Stimulated activated naive CD8-positive, alpha-beta T cell treated with anti-CD3 and anti-CD28 coated beads, Interleukin-15, amount 100 ng/mL, for 72 hours (primary cell): ENCODE measurements around the gene HELZ.
A peak's percentile ranks its signal among the peaks of the same experiment; 100 is the strongest.
"Not testable (repeated sequence)": the region's sequence is repeated elsewhere in the genome, so short reads cannot be mapped to it uniquely, and the experiment has no call there.

ENCODE experiments used
- ATAC-seq: fragments of 150-1000 bp; cut with Tn5 transposase; 2 replicates; pipeline ENCODE4 v1.10.0; 2021; ENCODE audit warnings: mild to moderate bottlenecking, moderate library complexity
- DNase-seq, 2 donors: peaks; one replicate each; pipeline ENCODE4 v3.0.0; 2021 to 2022
- H3K27ac Mint-ChIP-seq, 2 donors: one replicate each; pipeline ENCODE4 v1.8.0; 2022; ENCODE audit warnings: mild to moderate bottlenecking in 2 of 2, mixed read lengths in 2 of 2, moderate library complexity in 2 of 2
- H3K27me3 Mint-ChIP-seq: one replicate; pipeline ENCODE4 v1.8.0; 2022; ENCODE audit warnings: mixed read lengths
- H3K4me1 Mint-ChIP-seq: one replicate; pipeline ENCODE4 v1.8.0; 2022; ENCODE audit warnings: mild to moderate bottlenecking, mixed read lengths
- H3K4me3 Mint-ChIP-seq, 2 donors: one replicate each; pipeline ENCODE4 v1.8.0; 2022; ENCODE audit warnings: mild to moderate bottlenecking in 2 of 2, mixed read lengths in 2 of 2, moderate library complexity in 1 of 2
- H3K9me3 Mint-ChIP-seq, 2 donors: one replicate each; pipeline ENCODE4 v1.8.0; 2022; ENCODE audit warnings: mixed read lengths in 2 of 2

HELZ gene

DNA sequence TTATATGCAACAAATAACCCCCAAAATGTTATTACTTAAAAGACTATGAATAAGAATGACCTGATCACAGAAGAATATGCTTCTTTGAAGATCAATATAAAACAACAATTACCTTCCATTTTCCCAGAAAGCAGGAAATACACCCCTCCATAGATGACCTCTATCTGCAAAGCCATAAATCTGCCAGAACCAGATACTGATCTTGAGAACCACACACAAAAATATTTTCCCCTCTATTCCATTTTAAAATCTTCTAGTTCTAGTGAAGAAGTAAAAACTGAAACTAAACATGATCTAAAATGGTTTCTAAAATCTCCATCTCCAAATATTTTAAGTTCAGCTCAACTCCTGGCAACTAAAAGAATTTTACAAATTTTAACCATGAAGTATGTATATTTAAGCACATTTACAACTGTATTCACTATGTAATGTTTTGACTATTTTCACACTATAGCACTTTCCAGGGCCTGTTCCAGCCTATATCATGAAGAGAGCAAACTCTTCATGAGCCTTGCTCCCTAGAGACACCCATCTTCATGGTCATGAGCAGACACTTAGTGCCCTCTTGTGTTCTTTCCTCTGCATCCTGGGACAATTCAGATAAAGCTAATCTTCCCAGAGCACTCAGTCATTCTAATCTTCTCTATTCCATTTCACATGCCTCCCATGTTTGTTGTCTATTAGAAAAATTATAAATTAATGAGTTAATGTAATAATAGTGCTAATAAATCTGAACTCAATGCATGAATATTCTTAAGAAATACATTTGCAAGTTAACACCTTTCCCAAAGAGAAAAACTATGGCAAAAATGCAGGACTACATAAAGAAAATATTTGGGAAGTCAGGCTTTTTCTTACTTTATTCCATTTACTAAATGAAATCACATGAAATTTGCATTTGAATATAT is 87.0 kb downstream of the HELZ start:
- no peak overlapping the region for H3K27ac Mint-ChIP-seq
- H3K27me3 Mint-ChIP-seq, result no peaks in the 10 kb centered on the region
- no peak for DNase-seq
- peaks cover 8 to 9% of the 10 kb centered on the region in 2 donors for H3K9me3 Mint-ChIP-seq
- no peak overlapping the region for H3K4me3 Mint-ChIP-seq
- H3K4me1 Mint-ChIP-seq, result peaks cover 17% of the 10 kb centered on the region
- ATAC-seq, result no peak

DNA sequence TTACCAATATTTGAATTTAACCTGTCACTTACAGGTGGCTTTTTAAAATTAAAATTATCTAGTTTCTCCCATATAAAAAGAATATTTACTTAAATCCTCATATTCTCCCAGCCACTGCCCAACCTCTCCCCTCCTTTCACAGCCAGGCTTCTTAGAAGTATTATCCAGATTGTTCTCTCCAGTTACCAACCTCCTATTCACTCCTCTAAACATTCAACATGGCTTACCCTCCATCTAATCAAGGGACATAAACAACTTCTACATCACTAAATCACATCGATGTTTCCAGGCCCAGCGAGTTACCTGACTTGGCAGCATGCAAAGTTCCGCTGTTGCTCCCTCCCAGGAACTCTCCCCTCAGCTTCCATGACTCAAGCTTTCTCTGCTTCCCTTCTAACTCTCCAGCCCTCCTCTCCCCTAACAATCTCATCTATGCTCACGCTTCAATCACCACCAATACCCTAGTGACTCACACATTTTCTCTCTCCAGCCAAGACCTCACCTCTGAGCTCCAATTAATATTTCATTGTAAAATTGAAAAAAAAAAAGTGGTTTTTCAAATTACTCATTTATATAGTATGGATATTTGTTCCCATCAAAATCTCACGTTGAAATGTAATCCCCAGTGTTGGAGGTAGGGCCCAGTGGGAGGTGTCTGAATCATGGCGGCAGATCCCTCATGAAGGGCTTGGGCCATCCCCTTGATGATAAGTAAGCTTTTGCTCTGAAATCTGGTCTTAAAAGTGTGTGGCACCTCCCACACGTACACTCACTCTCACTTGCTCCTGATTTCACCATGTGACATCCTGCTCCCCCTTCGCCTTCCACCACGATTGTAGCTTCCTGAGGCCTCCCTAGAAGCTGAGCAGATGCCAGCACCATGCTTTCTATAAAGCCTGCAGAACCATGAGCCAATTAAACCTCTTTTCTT is 88.5 kb downstream of the HELZ start:
- Mint-ChIP-seq H3K4me3 (no peak overlapping the region), H3K27ac (peak overlapping the region in 1 of 2 donors; percentile 54), H3K4me1 (peaks cover 25% of the 10 kb centered on the region), H3K27me3 (no peaks in the 10 kb centered on the region), H3K9me3 (peaks cover 8 to 9% of the 10 kb centered on the region in 2 donors)
- ATAC-seq (peak; percentile 62), DNase-seq (peak in 1 of 2 donors; percentile 16)

DNA sequence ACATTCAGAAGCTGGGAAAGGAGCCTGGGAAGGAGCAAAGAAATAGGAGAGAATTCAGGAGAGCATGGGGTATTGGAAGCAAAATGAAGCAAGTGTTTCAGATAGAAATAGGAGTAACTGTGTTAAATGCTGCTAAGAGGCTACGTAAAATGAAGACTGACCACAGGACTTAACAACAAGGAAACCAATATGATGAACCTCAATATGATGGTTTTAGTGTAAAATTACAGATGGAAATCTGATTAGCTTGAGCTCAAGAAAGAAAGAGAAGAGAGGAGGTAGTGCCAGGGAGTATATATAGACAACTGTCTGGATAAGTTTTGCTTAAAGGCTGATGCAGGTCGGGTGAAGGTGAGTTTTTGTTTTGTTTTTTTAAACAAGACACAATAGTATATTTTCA is 92.2 kb downstream of the HELZ start:
- no peak overlapping the region for H3K27ac Mint-ChIP-seq
- no peaks in the 10 kb centered on the region for H3K27me3 Mint-ChIP-seq
- H3K4me1 Mint-ChIP-seq, result peaks cover 22% of the 10 kb centered on the region
- DNase-seq, result no peak
- no peak overlapping the region for H3K4me3 Mint-ChIP-seq
- H3K9me3 Mint-ChIP-seq, result peaks cover 8 to 9% of the 10 kb centered on the region in 2 donors
- no peak for ATAC-seq

DNA sequence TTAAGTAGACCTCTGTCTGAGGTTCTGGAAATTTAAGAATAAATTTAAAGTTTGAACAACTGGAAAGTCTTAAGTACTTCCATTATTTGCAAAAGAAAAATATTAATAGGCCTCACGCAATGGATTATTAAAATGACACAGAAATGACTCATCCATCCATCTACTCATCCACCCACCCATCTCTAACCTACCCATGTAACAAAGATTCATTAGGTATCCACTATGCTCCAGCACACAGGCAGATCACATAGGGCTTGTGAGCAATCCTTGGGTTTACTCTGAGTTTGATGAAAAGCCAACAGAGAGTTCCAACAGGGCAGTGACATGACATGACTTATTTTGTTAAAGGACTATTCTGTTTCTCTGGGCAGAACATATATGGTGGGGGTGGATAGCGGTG is 93.3 kb downstream of the HELZ start:
- ATAC-seq, result no peak
- peaks cover 11% of the 10 kb centered on the region for H3K4me1 Mint-ChIP-seq
- H3K9me3 Mint-ChIP-seq, result peaks cover 2 to 5% of the 10 kb centered on the region in 2 donors
- H3K27me3 Mint-ChIP-seq, result no peaks in the 10 kb centered on the region
- DNase-seq, result no peak
- no peak overlapping the region for H3K27ac Mint-ChIP-seq
- no peak overlapping the region for H3K4me3 Mint-ChIP-seq

DNA sequence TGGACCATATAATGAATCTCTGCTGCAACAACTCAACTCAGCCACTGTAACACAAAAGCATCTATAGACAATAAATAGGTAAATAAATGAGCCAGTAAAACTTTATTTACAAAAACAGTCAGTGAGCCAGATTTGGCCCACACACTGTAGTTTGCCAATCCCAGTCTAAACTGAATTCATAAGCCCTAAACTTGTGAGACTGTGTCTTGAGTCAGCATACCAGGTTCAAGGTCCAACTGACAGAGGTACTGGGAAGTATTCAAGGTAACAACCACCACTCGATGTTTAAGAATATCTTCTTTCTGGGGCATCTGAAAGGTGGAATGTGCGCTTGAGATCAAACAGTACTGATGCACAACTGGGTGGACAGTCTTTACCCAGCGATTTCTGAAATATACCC is 94.2 kb downstream of the HELZ start:
- ATAC-seq (no peak), DNase-seq (no peak)
- Mint-ChIP-seq H3K4me1 (peaks cover 8% of the 10 kb centered on the region), H3K27ac (no peak overlapping the region), H3K4me3 (no peak overlapping the region), H3K9me3 (no peaks in the 10 kb centered on the region), H3K27me3 (no peaks in the 10 kb centered on the region)

DNA sequence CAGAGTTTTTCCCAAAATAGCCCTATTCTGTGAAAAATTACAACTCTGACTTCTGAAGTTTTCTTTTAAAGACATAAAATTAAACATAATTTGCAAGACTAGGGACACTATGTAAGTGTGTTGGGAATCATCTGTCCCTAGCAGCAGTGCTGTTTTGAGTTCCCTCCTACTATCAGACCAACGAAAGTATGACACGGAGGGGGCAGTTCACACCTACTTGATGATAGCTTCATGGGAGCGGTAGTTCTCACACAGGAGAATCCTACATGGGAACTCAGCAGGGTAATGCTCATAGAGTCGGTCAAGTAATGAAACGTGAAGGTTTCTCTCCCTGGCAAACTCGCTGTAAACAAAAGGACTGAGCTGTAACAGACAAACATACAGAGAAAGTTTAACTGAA is 96.6 kb downstream of the HELZ start:
- no peak for DNase-seq
- no peaks in the 10 kb centered on the region for H3K9me3 Mint-ChIP-seq
- ATAC-seq, result no peak
- H3K27me3 Mint-ChIP-seq, result no peaks in the 10 kb centered on the region
- peaks cover 8% of the 10 kb centered on the region for H3K4me1 Mint-ChIP-seq
- no peak overlapping the region for H3K27ac Mint-ChIP-seq
- H3K4me3 Mint-ChIP-seq, result no peak overlapping the region

DNA sequence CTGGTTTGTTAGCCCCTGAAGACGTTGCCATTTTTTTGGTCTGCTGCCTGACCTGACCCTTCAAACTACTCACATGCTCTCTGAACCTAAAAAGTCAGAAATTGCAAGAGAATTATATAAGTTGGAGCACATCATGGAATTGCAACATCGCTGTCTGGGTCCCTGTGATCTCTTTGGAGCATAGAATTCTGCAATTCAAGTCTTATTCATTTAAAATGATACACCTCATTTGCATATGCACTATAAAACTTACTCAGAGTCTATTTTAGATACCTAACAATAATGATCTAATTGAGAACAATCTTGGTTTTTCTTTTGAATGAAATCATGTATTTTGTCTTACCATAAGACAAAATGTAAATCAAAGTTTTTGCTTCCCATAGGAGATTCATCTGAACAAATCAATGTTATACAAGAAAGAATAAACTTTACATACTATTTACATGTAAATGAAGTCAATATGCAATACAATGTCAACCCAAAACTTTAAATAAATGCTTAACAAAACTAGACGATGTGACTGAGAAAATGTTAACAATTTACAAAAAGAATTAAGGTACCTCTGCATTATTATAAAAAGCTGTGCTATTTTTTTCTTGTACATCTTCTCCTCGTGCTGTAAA is 99.7 kb downstream of the HELZ start:
- no peaks in the 10 kb centered on the region for H3K27me3 Mint-ChIP-seq
- peaks cover 0 to 8% of the 10 kb centered on the region in 2 donors for H3K9me3 Mint-ChIP-seq
- no peak overlapping the region for H3K27ac Mint-ChIP-seq
- DNase-seq, result no peak
- no peak for ATAC-seq
- peaks cover 1% of the 10 kb centered on the region for H3K4me1 Mint-ChIP-seq
- no peak overlapping the region for H3K4me3 Mint-ChIP-seq

DNA sequence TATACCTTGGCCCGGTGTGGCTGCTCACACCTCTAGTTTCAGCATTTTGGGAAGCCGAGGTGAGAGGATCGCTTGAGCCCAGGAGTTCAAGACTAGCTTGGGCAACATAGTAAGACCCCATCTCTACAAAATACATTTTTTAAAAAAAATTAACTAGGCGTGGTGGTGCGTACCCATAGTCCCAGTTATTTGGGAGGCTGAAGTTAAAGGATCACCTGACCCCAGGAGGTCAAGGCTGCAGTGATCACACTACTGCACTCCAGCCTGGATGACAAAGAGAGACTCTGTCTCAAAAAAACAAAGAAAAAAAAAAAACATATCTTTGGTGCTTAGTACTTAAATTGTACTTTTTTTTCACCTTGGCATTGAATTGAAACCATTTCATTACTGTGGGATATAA is 101.7 kb downstream of the HELZ start:
- no peak overlapping the region for H3K4me3 Mint-ChIP-seq
- DNase-seq (no peak), ATAC-seq (no peak)
- no peak overlapping the region for H3K27ac Mint-ChIP-seq
- peaks cover 21% of the 10 kb centered on the region for H3K4me1 Mint-ChIP-seq
- H3K27me3 Mint-ChIP-seq, result no peaks in the 10 kb centered on the region
- peaks cover 0 to 8% of the 10 kb centered on the region in 2 donors for H3K9me3 Mint-ChIP-seq

DNA sequence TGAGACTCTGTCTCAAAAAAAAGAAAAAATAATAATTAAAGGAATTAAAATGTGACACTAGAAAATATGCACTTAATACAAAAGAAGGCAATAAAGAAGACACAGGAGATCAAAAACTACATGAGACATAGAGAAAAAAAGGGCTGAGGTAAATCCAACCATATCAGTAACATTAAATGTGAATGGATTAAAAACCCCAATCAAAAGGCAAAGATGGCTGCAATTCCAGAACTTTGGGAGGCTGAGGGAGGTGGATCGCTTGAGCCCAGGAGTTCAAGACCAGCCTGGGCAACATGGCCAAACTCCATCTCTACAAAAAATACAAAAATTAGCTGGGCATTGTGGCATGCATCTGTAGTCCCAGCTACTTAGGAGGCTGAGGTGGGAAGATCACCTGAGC is 103.0 kb downstream of the HELZ start:
- H3K27ac Mint-ChIP-seq, H3K4me3 Mint-ChIP-seq, DNase-seq, H3K9me3 Mint-ChIP-seq, ATAC-seq, H3K27me3 Mint-ChIP-seq: not testable (repeated sequence)
- peaks cover 29% of the 10 kb centered on the region for H3K4me1 Mint-ChIP-seq

DNA sequence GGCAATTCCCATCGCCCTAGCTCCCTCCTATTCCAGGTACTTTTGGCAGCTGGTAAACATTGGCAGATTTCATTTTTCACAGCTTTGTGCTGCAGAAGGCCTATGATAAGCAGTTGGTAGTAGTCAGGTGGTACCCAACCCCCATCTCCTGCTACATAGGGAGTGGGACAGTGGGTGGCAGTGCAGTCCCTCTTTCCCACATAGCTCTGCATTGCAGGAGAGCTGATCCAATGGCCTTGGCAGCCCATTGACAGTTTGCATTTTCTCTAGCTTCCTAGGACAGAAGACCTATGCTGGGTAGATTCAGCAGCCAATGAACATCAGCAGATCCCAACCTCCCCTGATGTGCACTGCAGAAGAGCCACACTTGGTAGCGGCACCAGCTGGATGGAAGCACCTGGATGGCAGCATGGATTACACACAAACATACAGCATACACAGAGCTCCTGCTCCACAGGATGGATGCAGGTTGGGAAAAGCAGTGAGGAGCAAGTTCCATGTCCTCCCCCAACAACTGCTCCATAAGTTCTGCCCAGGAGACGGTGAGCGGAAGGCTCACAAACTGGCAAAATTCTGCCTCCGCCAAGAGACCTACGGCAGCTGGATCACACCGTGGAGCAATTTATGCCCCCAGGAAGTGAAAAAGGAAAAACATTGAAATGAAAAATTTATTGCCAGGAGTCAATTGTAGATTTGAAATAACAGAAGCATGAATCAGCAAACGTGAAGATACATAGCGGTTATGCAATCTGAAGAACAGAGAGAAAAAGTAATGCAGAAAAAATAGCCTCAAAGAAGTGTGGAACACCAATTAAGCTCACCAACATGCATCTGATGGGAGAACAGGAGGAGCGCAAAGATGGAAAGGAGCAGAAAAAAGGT is 105.0 kb downstream of the HELZ start:
- H3K27me3 Mint-ChIP-seq, result no peaks in the 10 kb centered on the region
- no peak for DNase-seq
- peaks cover 29% of the 10 kb centered on the region for H3K4me1 Mint-ChIP-seq
- peaks cover 0 to 8% of the 10 kb centered on the region in 2 donors for H3K9me3 Mint-ChIP-seq
- H3K27ac Mint-ChIP-seq, result no peak overlapping the region
- no peak for ATAC-seq
- H3K4me3 Mint-ChIP-seq, result no peak overlapping the region

DNA sequence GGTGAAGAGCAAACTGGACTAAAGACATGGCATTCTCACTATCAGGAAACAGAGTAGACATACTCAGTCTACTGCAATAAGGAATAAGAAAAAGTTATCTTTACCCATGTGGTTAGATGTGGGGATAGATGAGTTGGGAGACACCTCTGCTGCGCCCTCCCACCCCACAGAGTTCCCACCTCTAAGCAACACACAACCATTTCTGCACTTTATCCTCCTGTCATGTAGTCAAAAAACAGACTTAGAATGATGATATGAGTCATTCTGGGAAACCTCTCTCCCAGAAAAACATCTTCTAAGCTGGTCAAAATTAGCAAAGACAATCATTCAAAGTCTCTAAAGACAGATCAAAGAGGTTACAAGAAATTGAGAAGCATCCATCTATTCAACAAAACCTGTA is 105.7 kb downstream of the HELZ start:
- peak overlapping the region in 1 of 2 donors; percentile 6 for H3K27ac Mint-ChIP-seq
- DNase-seq (no peak), ATAC-seq (no peak)
- peaks cover 29% of the 10 kb centered on the region for H3K4me1 Mint-ChIP-seq
- no peak overlapping the region for H3K4me3 Mint-ChIP-seq
- H3K27me3 Mint-ChIP-seq, result no peaks in the 10 kb centered on the region
- peaks cover 0 to 8% of the 10 kb centered on the region in 2 donors for H3K9me3 Mint-ChIP-seq

DNA sequence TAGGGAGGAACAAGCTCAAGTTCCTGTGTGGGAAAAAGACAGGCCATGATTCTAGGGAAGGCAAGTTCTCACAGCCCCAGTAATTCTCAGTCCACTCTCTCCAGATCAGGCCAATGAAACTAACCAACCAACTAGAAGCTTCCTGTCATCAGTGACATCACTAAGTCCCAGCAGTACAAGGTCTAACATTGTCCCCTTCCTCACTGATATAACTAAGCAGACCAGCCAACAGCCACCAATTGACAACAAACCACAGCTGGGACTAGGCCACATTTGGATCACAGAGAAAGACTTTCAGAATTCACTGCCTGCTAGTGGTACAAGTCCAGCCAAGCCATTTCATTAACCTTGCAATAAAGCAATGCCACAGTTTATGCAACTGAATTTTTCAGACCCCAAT is 106.6 kb downstream of the HELZ start:
- peaks cover 0 to 8% of the 10 kb centered on the region in 2 donors for H3K9me3 Mint-ChIP-seq
- H3K27me3 Mint-ChIP-seq, result no peaks in the 10 kb centered on the region
- peak overlapping the region; percentile 6 to 9 for H3K4me3 Mint-ChIP-seq
- DNase-seq, result no peak
- no peak overlapping the region for H3K27ac Mint-ChIP-seq
- ATAC-seq, result no peak
- peaks cover 29% of the 10 kb centered on the region for H3K4me1 Mint-ChIP-seq

DNA sequence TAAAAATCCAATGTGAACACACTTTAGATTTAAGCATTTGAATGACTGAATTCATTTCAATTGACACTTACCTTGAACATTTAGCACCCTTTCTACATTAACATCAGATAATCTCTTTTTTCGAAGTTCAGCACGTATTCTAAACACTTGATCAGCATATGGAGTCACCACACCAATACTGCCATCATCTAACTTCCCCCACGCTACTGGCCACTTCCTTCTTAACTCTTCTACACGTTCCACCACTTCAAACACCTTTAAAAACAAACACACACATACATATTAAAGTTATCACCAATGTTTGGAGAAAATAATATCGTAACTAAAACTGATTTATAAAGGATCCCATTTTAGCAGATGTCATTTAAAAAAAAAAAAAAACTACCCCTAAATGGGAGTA is 107.1 kb downstream of the HELZ start:
- Mint-ChIP-seq H3K27ac (no peak overlapping the region), H3K4me1 (peaks cover 29% of the 10 kb centered on the region), H3K4me3 (no peak overlapping the region)

DNA sequence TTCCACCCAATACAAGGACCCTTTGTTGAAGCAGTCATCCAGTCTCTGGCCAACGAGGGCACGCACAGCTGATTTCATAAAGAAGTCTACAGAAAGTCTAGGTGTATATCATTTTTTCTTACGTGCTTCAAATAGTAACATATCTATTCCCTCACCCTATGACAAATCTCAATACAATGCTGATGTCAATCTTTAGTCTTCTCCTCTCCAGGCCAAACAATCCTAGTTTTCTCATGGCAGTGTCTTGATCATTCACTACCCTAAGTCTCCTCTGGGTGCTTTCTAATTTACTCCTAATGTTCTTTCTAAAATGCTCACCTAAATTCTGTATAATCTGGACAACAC is 108.0 kb downstream of the HELZ start:
- peaks cover 29% of the 10 kb centered on the region for H3K4me1 Mint-ChIP-seq
- DNase-seq (no peak), ATAC-seq (no peak)
- peaks cover 0 to 3% of the 10 kb centered on the region in 2 donors for H3K9me3 Mint-ChIP-seq
- no peak overlapping the region for H3K27ac Mint-ChIP-seq
- H3K4me3 Mint-ChIP-seq, result no peak overlapping the region
- no peaks in the 10 kb centered on the region for H3K27me3 Mint-ChIP-seq

More for the DNA sequence above, 107.1 kb downstream of the HELZ start:
- no peaks in the 10 kb centered on the region for H3K27me3 Mint-ChIP-seq
- H3K9me3 Mint-ChIP-seq, result peaks cover 0 to 8% of the 10 kb centered on the region in 2 donors
- ATAC-seq (no peak), DNase-seq (no peak)
